Stimulated activated CD8-positive, alpha-beta memory T cell treated with anti-CD3 and anti-CD28 coated beads, Interleukin-4, amount 100 ng/mL, for 4 hours (primary cell): ENCODE results near the gene DTNA.

Experiments
- DNase-seq, 2 donors: peaks; one replicate each; pipeline ENCODE4 v3.0.0-alpha.2; 2020; ENCODE audit warnings: low read depth in 2 of 2, low spot score in 1 of 2

Gene DTNA

GRCh38 chr18:34805103-34805877 lies 95.2 kb downstream of the DTNA start:
- DNase-seq: no peak

- no peak for DNase-seq
Observed at GRCh38 chr18:34805878-34806351, 95.8 kb downstream of the DTNA start.

- no peak for DNase-seq
Observed at GRCh38 chr18:34806527-34806926, 96.4 kb downstream of the DTNA start.

GRCh38 chr18:34807106-34807796 lies 97.2 kb downstream of the DTNA start:
- no peak for DNase-seq

- DNase-seq: no peak
Observed at GRCh38 chr18:34808389-34808788, 98.3 kb downstream of the DTNA start.

- DNase-seq: no peak
Observed at GRCh38 chr18:34809451-34810072, 99.5 kb downstream of the DTNA start.

- DNase-seq: no peak
Observed at GRCh38 chr18:34816183-34816582, 106.1 kb downstream of the DTNA start.

GRCh38 chr18:34817636-34818035 lies 107.5 kb downstream of the DTNA start:
- DNase-seq: no peak

GRCh38 chr18:34818064-34818463 lies 108.0 kb downstream of the DTNA start:
- DNase-seq: no peak

- no peak for DNase-seq
Observed at GRCh38 chr18:34820360-34821065, 110.4 kb downstream of the DTNA start.

- DNase-seq: no peak
Observed at GRCh38 chr18:34821669-34822210, 111.6 kb downstream of the DTNA start.

- DNase-seq: no peak
Observed at GRCh38 chr18:34828093-34828492, 118.0 kb downstream of the DTNA start.

GRCh38 chr18:34834897-34835296 lies 124.8 kb downstream of the DTNA start:
- no peak for DNase-seq

GRCh38 chr18:34835466-34835865 lies 125.4 kb downstream of the DTNA start:
- DNase-seq: no peak

- DNase-seq: no peak
Observed at GRCh38 chr18:34837769-34838272, 127.7 kb downstream of the DTNA start.

- DNase-seq: no peak
Observed at GRCh38 chr18:34838669-34839068, 128.6 kb downstream of the DTNA start.

GRCh38 chr18:34840256-34840826 lies 130.2 kb downstream of the DTNA start:
- no peak for DNase-seq

- no peak for DNase-seq
Observed at GRCh38 chr18:34841891-34842290, 131.8 kb downstream of the DTNA start.

GRCh38 chr18:34844072-34844471 lies 134.0 kb downstream of the DTNA start:
- DNase-seq: no peak

GRCh38 chr18:34844732-34845459 lies 134.8 kb downstream of the DTNA start:
- no peak for DNase-seq
